ENCODE results near the gene PLEKHH1.

- TF ChIP-seq CTCF (IDR thresholded peaks at IDR 0.05) (no peak), POLR2A (IDR thresholded peaks at IDR 0.05) (no peak)
These were observed 34.6 kb downstream of the PLEKHH1 start for GRCh38 chr14:67567654-67568053.
